Measurements from ENCODE around the gene MMP24. TPM values are rescaled to one million over a fixed set of nuclear protein-coding genes. Genes with fewer than 3 reads are reported as not detected.

MMP24 gene
- total and polyA plus RNA-seq, 2 of the 13 experiments (the other 11 are each of a cell fraction or from before 2014, with no cell fraction given): 0.29 to 0.35 TPM

DNA sequence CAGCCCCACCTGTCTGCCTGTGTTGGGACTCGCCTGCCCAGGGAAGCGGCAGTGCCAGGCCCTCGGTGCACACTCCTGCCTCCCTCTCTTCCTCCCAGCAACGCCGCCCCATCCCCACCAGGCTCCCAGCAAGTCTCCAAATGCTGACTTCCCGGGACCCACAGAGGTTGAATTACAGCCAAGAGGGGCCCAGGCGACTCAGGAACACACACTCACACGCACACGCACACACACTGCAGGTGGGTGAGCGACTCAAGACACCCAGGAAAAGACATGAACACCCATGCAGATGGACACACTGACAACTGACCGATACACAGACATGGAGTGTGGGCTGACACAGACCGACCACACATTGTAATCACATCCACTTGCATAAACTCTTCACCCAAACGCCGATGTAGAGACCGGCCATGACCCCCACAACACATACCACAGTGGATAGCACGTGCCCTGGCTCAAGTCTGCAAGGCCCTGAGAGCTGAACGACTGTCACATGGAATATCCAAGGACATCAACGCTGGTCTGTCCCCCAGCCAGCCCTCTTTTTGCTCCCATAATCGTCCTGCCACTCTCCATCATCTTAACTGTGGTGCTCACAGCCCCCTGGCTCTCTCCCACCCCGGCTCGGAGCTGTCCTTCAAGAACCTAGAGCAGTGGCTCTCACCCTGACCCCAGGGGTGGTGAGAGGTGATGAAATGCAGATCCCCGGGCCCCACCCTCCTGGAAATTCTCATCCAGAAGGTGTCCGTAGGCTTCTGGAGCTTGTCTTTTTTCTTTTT, 66.2 kb downstream of the MMP24 start (continued):
- TF ChIP-seq, protein P1, sequence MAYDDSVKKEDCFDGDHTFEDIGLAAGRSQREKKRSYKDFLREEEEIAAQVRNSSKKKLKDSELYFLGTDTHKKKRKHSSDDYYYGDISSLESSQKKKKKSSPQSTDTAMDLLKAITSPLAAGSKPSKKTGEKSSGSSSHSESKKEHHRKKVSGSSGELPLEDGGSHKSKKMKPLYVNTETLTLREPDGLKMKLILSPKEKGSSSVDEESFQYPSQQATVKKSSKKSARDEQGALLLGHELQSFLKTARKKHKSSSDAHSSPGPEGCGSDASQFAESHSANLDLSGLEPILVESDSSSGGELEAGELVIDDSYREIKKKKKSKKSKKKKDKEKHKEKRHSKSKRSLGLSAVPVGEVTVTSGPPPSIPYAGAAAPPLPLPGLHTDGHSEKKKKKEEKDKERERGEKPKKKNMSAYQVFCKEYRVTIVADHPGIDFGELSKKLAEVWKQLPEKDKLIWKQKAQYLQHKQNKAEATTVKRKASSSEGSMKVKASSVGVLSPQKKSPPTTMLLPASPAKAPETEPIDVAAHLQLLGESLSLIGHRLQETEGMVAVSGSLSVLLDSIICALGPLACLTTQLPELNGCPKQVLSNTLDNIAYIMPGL (CRISPR knock-in tag; IDR thresholded peaks at IDR 0.05; ENCODE audit: borderline replicate concordance in 1 of 2, low read depth in 1 of 2): no peak

DNA sequence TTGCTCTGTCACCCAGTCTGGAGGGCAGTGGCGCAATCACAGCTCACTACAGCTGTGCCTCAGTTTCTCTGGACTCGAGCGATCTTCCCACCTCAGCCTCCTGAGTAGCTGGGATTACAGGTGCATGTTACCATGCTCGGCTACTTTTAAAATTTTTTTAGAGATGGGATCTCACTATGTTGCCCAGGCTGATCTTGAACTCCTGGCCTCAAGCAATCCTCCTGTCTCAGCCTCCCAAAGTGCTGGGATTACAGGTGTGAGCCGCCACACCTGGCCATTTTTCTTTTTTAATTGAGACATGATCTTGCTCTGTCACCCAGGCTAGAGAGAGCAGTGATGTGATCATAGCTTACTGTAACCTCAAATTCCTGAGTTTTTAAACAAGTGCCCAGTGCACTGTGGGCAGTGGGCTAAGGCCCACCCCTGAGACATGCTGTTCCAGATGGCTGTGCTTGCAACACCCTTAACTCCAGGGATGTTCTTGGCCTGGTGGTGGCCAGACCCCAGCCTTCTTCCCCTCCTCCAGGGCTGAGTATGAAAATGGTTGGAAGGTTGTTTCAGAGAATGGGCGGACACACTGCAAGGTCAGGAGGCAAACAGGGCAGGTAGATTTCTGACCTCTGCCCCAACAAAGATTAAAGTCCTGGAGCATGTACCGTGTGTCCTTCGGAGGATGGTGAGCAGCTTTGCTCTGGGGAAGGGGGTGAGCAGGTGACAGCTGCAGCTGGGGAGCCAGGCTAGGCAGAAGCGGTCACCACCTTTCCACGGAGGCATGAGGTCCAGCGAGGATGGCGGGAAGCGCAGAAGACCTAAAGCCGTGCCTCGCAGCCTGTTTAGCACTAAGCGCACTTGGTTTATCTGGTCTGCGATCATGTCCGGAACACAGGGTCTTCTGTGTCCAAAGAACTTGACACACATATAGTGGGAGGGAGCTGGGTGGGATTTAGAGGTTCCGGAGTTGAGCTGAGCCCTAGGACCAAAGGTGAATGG, 67.1 kb downstream of the MMP24 start:
- no peaks in the 10 kb centered on the region for H3K36me3 ChIP-seq (replicated peaks in 1 of 2; ENCODE audit: control insufficient read depth in 1 of 2, insufficient read depth in 2 of 2, low read length in 2 of 2)
- H2AFZ ChIP-seq (ENCODE audit: low read length): no peak overlapping the region
- ATAC-seq (peak; percentile 4), DNase-seq (ENCODE audit: low spot score) (no peak), FAIRE-seq (no peak)
- H3K9ac ChIP-seq (ENCODE audit: insufficient read depth, low read depth, low read length): no peak overlapping the region
- H3K9me3 ChIP-seq (ENCODE audit: low read length): no peaks in the 10 kb centered on the region
- peaks cover 67% of the 10 kb centered on the region for H3K4me1 ChIP-seq (ENCODE audit: insufficient read depth, low read length)
- peak overlapping the region; percentile 57 for H3K4me2 ChIP-seq (ENCODE audit: low read depth, low read length)
- BruUV-seq (replicated peaks): no TSS peak
- 33% methylated on average over 19 of the region's 19 CpGs for WGBS (ENCODE audit: low lambda C conversion rate)
- ChIA-PET CTCF (ENCODE audit: low intra/inter-chr PET ratio, low total read pairs) (no interaction called here), POLR2A (interaction anchor here (0.6 to 3.3 kb wide), 3 partner anchors 9 to 161 kb away, joined by 3 to 24 read pairs (median 4); partner anchors contain the start of gene EIF6)
- peak overlapping the region in 1 of 3 experiments; percentile 32; a peak in 1 of 6 replicates for H3K4me3 ChIP-seq (replicated peaks in 1 of 3; ENCODE audit: insufficient read depth in 1 of 3, low read depth in 2 of 3, low read length in 3 of 3)
- no peaks in the 10 kb centered on the region for H4K20me1 ChIP-seq (ENCODE audit: insufficient read depth, low read length)
- peaks cover 9 to 65% of the 10 kb centered on the region in 2 experiments for H3K27me3 ChIP-seq (ENCODE audit: control insufficient read depth in 1 of 2, insufficient read depth in 2 of 2, low read length in 2 of 2)
- no peak overlapping the region for H3K27ac ChIP-seq (ENCODE audit: extremely low read length, insufficient read depth, low read length)
- in situ Hi-C loops (cut with HindIII; ENCODE audit: extremely low pct_ligation_motif_present, low pct_unique_long_range_greater_than_20kb) (no loop called here), intact Hi-C loops (cut with micrococcal nuclease; ENCODE audit: unreplicated experiment) (no loop called here)
- no peaks in the 10 kb centered on the region for H3K79me2 ChIP-seq (ENCODE audit: insufficient read depth, low read length)
- no peak for TF ChIP-seq ZSCAN22 (CRISPR knock-in tag; IDR thresholded peaks at IDR 0.05)
- TF ChIP-seq, protein P2, sequence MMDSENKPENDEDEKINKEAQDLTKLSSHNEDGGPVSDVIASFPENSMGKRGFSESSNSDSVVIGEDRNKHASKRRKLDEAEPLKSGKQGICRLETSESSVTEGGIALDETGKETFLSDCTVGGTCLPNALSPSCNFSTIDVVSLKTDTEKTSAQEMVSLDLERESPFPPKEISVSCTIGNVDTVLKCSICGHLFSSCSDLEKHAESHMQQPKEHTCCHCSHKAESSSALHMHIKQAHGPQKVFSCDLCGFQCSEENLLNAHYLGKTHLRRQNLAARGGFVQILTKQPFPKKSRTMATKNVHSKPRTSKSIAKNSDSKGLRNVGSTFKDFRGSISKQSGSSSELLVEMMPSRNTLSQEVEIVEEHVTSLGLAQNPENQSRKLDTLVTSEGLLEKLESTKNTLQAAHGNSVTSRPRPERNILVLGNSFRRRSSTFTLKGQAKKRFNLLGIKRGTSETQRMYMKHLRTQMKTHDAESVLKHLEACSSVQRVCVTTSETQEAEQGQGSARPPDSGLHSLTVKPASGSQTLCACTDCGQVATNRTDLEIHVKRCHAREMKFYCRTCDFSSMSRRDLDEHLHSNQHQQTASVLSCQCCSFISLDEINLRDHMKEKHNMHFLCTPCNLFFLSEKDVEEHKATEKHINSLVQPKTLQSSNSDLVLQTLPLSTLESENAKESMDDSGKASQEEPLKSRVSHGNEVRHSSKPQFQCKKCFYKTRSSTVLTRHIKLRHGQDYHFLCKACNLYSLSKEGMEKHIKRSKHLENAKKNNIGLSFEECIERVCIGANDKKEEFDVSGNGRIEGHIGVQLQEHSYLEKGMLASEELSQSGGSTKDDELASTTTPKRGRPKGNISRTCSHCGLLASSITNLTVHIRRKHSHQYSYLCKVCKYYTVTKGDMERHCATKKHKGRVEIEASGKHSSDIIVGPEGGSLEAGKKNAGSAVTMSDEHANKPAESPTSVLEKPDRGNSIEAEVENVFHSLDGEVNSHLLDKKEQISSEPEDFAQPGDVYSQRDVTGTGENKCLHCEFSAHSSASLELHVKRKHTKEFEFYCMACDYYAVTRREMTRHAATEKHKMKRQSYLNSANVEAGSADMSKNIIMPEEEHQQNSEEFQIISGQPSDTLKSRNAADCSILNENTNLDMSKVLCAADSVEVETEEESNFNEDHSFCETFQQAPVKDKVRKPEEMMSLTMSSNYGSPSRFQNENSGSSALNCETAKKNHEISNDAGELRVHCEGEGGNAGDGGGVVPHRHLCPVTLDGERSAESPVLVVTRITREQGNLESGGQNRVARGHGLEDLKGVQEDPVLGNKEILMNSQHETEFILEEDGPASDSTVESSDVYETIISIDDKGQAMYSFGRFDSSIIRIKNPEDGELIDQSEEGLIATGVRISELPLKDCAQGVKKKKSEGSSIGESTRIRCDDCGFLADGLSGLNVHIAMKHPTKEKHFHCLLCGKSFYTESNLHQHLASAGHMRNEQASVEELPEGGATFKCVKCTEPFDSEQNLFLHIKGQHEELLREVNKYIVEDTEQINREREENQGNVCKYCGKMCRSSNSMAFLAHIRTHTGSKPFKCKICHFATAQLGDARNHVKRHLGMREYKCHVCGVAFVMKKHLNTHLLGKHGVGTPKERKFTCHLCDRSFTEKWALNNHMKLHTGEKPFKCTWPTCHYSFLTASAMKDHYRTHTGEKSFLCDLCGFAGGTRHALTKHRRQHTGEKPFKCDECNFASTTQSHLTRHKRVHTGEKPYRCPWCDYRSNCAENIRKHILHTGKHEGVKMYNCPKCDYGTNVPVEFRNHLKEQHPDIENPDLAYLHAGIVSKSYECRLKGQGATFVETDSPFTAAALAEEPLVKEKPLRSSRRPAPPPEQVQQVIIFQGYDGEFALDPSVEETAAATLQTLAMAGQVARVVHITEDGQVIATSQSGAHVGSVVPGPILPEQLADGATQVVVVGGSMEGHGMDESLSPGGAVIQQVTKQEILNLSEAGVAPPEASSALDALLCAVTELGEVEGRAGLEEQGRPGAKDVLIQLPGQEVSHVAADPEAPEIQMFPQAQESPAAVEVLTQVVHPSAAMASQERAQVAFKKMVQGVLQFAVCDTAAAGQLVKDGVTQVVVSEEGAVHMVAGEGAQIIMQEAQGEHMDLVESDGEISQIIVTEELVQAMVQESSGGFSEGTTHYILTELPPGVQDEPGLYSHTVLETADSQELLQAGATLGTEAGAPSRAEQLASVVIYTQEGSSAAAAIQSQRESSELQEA (CRISPR knock-in tag; IDR thresholded peaks at IDR 0.05; ENCODE audit: not compliant biosample characterization): peak; percentile 25
- 0 out of 2 replicates have a peak, but pooled peaks have one; percentile 56 for TF ChIP-seq ZNF431 (CRISPR knock-in tag; IDR thresholded peaks at IDR 0.05; ENCODE audit: borderline replicate concordance, low read depth)
- peak; percentile 70; the same call in 1 of the 2 replicates for TF ChIP-seq ZNF121 (CRISPR knock-in tag; IDR thresholded peaks at IDR 0.05)
- peak; percentile 80; the same call in 1 of the 2 replicates for TF ChIP-seq NR2F6 (IDR thresholded peaks at IDR 0.05)
- TF ChIP-seq NR2F6 (CRISPR knock-in tag; IDR thresholded peaks at IDR 0.05): peak; percentile 75; the same call in 1 of the 2 replicates

All from HepG2 (cell line).